ENCODE results near the gene COL18A1. TPM values are rescaled to one million over a fixed set of nuclear protein-coding genes. Genes with fewer than 3 reads are reported as not detected.

The COL18A1 gene
- total RNA-seq, 1 donor from 2014 or later: 61.1 TPM

- H3K4me1 Mint-ChIP-seq (ENCODE audit: unreplicated experiment): peaks cover 7% of the 10 kb centered on the region
- no peak overlapping the region for H3K4me3 Mint-ChIP-seq (ENCODE audit: unreplicated experiment)
- H3K9me3 Mint-ChIP-seq (ENCODE audit: unreplicated experiment): no peaks in the 10 kb centered on the region
- no peak overlapping the region for H3K27ac Mint-ChIP-seq (ENCODE audit: unreplicated experiment)
- peaks cover 8% of the 10 kb centered on the region for H3K27me3 Mint-ChIP-seq (ENCODE audit: unreplicated experiment)
- H3K36me3 Mint-ChIP-seq (ENCODE audit: low read depth, unreplicated experiment): no peaks in the 10 kb centered on the region
- TF ChIP-seq, protein P1, sequence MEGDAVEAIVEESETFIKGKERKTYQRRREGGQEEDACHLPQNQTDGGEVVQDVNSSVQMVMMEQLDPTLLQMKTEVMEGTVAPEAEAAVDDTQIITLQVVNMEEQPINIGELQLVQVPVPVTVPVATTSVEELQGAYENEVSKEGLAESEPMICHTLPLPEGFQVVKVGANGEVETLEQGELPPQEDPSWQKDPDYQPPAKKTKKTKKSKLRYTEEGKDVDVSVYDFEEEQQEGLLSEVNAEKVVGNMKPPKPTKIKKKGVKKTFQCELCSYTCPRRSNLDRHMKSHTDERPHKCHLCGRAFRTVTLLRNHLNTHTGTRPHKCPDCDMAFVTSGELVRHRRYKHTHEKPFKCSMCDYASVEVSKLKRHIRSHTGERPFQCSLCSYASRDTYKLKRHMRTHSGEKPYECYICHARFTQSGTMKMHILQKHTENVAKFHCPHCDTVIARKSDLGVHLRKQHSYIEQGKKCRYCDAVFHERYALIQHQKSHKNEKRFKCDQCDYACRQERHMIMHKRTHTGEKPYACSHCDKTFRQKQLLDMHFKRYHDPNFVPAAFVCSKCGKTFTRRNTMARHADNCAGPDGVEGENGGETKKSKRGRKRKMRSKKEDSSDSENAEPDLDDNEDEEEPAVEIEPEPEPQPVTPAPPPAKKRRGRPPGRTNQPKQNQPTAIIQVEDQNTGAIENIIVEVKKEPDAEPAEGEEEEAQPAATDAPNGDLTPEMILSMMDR (IDR thresholded peaks at IDR 0.05; ENCODE audit: unreplicated experiment): no peak
- no peak for DNase-seq (ENCODE audit: low spot score)
Measured at GRCh38 chr21:45390121-45390751, 14.7 kb upstream of the COL18A1 start.

DNA sequence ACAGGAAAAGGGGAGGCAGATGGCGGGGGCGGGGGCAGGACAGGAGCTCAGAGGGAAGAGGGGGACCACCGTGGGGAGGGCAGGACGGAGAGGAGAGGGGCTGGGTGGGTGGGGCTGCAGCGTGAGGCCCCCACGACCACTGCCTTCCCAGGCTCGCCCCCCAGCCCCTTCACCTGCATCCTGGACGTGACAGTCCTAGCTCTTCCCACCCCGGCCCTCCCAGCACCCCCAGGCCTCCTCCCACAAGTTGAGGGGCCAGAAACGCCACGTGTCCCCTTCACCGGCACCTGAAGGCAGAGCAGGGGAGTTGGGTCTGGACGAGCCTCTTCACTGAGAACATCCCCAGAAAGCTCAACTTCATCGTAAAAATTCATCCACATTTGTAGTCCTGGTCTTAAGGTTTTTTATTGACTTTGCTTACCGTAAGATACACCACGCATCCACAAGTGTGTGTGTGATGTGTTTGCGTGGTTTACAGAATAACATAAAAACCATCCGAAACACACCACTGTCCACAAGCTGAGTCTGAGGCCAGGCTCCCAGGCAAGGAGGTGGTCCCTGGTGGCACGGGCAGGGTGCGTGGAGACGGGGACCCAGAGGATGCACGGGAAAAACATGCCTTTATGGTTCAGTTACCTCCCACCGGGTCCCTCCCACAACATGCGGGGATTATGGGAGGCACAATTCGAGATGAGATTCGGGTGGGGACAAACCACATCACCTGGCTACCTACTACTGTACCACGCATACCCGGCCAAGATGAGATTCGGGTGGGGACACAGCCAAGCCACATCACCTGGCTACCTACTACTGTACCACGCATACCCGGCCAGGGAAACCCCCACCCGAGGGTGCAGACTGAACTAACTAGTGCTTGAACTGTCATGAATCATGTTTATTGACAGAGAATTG is 13.9 kb upstream of the COL18A1 start:
- DNase-seq (ENCODE audit: low spot score): no peak
- H3K4me1 Mint-ChIP-seq (ENCODE audit: unreplicated experiment): peaks cover 7% of the 10 kb centered on the region
- H3K36me3 Mint-ChIP-seq (ENCODE audit: low read depth, unreplicated experiment): no peaks in the 10 kb centered on the region
- H3K27ac Mint-ChIP-seq (ENCODE audit: unreplicated experiment): no peak overlapping the region
- H3K4me3 Mint-ChIP-seq (ENCODE audit: unreplicated experiment): no peak overlapping the region
- TF ChIP-seq, protein P1 (IDR thresholded peaks at IDR 0.05; ENCODE audit: unreplicated experiment): no peak
- peaks cover 8% of the 10 kb centered on the region for H3K27me3 Mint-ChIP-seq (ENCODE audit: unreplicated experiment)
- H3K9me3 Mint-ChIP-seq (ENCODE audit: unreplicated experiment): no peaks in the 10 kb centered on the region

DNA sequence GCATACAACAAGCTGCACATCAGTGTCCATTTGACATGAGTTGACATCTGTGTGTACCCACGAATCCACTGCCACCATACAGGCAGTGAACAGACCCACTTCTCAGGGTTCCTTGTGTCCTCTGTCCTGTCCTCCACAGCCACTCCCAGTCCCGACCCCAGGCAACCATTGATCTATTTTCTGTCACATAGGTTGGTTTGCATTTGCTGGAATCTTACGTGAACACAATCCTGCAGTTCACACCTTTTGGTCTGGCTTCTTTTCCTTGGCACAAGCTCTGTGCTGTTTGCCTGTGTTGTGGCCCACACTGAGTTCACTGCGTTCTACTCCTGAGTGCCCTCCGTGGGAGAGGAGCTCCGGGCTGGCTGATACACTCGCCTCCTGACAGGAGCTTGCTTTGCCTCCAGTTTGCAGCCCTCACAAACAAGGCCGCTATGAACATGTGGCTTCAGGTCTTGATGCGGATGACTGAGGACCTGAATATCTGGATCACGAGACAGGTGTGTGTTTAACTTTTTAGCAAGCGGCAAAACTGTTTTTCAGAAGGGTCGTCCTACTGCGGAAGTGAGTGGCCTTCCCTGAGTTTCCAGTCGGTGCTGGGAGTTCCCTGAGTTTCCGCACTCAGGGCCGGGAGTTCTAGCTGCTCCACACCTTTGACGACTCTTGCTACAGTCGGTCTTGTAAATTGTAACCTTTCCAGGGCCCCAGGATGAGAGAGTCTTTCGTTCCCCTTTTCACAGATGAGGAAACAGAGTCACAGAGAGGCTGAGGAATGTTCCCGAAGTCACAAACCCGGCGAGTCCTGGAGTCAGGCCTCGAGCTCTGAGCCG is 13.0 kb upstream of the COL18A1 start:
- TF ChIP-seq, protein P1 (IDR thresholded peaks at IDR 0.05; ENCODE audit: unreplicated experiment): no peak
- Mint-ChIP-seq H3K4me3 (ENCODE audit: unreplicated experiment) (no peak overlapping the region), H3K27ac (ENCODE audit: unreplicated experiment) (no peak overlapping the region), H3K27me3 (ENCODE audit: unreplicated experiment) (peaks cover 6% of the 10 kb centered on the region), H3K9me3 (ENCODE audit: unreplicated experiment) (no peaks in the 10 kb centered on the region), H3K4me1 (ENCODE audit: unreplicated experiment) (peaks cover 4% of the 10 kb centered on the region), H3K36me3 (ENCODE audit: low read depth, unreplicated experiment) (no peaks in the 10 kb centered on the region)
- no peak for DNase-seq (ENCODE audit: low spot score)

DNA sequence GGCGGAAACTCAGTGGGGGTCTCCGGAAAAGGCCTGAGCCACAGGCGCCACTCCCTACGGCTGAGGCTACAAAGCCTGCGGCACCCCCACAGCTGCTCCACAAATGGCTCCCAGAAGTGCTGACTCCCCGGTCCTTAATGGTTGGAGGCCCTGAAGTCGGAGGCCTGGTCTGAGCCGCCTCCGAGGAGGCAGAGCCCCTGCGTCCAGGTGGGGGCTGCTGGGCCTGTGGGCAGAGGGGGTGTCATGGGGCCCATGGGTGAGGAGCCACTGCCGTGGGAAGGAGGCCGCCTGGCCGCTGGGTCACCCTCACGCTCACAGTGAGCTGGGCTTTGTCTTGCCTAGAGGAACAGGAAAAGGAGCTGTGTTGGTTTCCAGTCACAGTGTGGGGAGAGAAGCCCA is 12.4 kb upstream of the COL18A1 start:
- Mint-ChIP-seq H3K27ac (ENCODE audit: unreplicated experiment) (no peak overlapping the region), H3K4me1 (ENCODE audit: unreplicated experiment) (peaks cover 4% of the 10 kb centered on the region), H3K36me3 (ENCODE audit: low read depth, unreplicated experiment) (no peaks in the 10 kb centered on the region), H3K4me3 (ENCODE audit: unreplicated experiment) (no peak overlapping the region), H3K9me3 (ENCODE audit: unreplicated experiment) (no peaks in the 10 kb centered on the region), H3K27me3 (ENCODE audit: unreplicated experiment) (peaks cover 6% of the 10 kb centered on the region)
- no peak for DNase-seq (ENCODE audit: low spot score)
- TF ChIP-seq, protein P1 (IDR thresholded peaks at IDR 0.05; ENCODE audit: unreplicated experiment): no peak

Measured in endothelial cell (in vitro differentiated cells).